H1 (cell line): ENCODE data around the gene SPR. TPM values are rescaled to one million over a fixed set of nuclear protein-coding genes. Genes with fewer than 3 reads are reported as not detected.

Source experiments
- KDM4A ChIP-seq: IDR thresholded peaks from one replicate; pipeline ENCODE4 v1.7.1; 2012; ENCODE audit warnings: low read depth, mild to moderate bottlenecking, moderate library complexity, low read length, inconsistent platforms; ENCODE audit not compliant: severe bottlenecking
- NANOG ChIP-seq: IDR thresholded peaks from 2 replicates; pipeline ENCODE4 v1.6.1; 2011; ENCODE audit warnings: low read length, low read depth, mild to moderate bottlenecking, inconsistent platforms; ENCODE audit not compliant: insufficient read depth, poor library complexity, severe bottlenecking
- SIRT6 ChIP-seq: IDR thresholded peaks from one replicate; pipeline ENCODE4 v1.7.1; 2012; ENCODE audit warnings: low read length, inconsistent platforms
- SUZ12 ChIP-seq: fragments of 200-600 bp; sonication (generic); IDR thresholded peaks from 2 replicates; pipeline ENCODE4 v1.6.1; 2012; ENCODE audit warnings: mild to moderate bottlenecking, inconsistent platforms, low read length, moderate library complexity, mixed read lengths
- TCF12 ChIP-seq: IDR thresholded peaks from 2 replicates; pipeline ENCODE4 v1.6.1; 2011; ENCODE audit warnings: low read depth, mild to moderate bottlenecking, low read length
- TEAD4 ChIP-seq: IDR thresholded peaks from 2 replicates; pipeline ENCODE4 v1.6.1; 2012; ENCODE audit warnings: low read depth, low read length, inconsistent platforms, mixed read lengths
- polyA plus RNA-seq, 7 experiments: library from polyadenylated mRNA; depleted of rRNA in 3 of 7; stranded (reverse) in 5 of 7; unstranded in 2 of 7; fragments of >200 nt in 5 of 7; fragments of 200-250 nt in 2 of 7; gene quantifications; 1 replicate in 5 of 7; 2 replicates in 1 of 7; 4 replicates in 1 of 7; pipeline versions ENCODE4 v1.2.1 to v1.2.3, GENCODE V29; 2011 to 2013; ENCODE audit warnings: missing spikeins in 2 of 7, mixed read lengths in 2 of 7
- total RNA-seq: library from RNA; stranded (reverse); fragmentation: NEBNext Ultra II Directional; extraction: Animal tissue kit (Norgen Biotek cat#: 25700); gene quantifications from 2 replicates; pipeline ENCODE4 v1.2.1, GENCODE V29; 2021
- TF ChIP-seq, protein P1 (sequence below): fragments of 300-600 bp; sonication (generic); IDR thresholded peaks from 2 replicates; pipeline ENCODE4 v1.7.1; 2012; ENCODE audit warnings: low read length, moderate library complexity, mild to moderate bottlenecking, inconsistent platforms; ENCODE audit not compliant: insufficient replicate concordance
- TF ChIP-seq, protein P2 (sequence below): IDR thresholded peaks from 2 replicates; pipeline ENCODE4 v1.6.1; 2011; ENCODE audit warnings: low read depth, mild to moderate bottlenecking, low read length; ENCODE audit not compliant: insufficient read depth
- TF ChIP-seq, protein P3 (sequence below): IDR thresholded peaks from 2 replicates; pipeline ENCODE4 v1.6.1; 2012; ENCODE audit warnings: inconsistent platforms

The SPR gene
- total and polyA plus RNA-seq, 2 of the 8 experiments (the other 6 are each of a cell fraction or from before 2014, with no cell fraction given): 4.5 to 11.5 TPM

DNA sequence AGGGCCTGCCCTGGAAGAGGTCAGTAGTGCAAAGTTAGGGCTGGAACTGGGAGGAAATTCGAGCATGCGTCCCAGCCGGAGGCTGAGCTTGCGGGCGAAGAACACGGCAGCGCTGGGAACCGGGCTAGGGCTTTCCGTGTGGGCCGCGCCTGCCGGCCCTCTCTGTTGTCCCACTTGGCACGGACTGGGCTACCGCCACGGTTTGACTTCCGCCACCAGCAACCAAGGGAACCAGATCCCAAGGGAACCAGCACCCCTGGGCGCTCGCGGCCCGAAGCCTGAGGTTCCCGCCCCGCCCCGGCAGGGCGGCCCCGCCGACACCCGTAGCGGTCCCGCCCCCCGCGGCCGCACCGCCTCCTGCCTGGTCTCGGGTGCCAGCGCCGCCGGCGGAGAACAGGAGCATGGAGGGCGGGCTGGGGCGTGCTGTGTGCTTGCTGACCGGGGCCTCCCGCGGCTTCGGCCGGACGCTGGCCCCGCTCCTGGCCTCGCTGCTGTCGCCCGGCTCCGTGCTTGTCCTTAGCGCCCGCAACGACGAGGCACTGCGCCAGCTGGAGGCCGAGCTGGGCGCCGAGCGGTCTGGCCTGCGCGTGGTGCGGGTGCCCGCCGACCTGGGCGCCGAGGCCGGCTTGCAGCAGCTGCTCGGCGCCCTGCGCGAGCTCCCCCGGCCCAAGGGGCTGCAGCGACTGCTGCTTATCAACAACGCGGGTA is at the start of gene SPR (continued):
- TF ChIP-seq, protein P1, sequence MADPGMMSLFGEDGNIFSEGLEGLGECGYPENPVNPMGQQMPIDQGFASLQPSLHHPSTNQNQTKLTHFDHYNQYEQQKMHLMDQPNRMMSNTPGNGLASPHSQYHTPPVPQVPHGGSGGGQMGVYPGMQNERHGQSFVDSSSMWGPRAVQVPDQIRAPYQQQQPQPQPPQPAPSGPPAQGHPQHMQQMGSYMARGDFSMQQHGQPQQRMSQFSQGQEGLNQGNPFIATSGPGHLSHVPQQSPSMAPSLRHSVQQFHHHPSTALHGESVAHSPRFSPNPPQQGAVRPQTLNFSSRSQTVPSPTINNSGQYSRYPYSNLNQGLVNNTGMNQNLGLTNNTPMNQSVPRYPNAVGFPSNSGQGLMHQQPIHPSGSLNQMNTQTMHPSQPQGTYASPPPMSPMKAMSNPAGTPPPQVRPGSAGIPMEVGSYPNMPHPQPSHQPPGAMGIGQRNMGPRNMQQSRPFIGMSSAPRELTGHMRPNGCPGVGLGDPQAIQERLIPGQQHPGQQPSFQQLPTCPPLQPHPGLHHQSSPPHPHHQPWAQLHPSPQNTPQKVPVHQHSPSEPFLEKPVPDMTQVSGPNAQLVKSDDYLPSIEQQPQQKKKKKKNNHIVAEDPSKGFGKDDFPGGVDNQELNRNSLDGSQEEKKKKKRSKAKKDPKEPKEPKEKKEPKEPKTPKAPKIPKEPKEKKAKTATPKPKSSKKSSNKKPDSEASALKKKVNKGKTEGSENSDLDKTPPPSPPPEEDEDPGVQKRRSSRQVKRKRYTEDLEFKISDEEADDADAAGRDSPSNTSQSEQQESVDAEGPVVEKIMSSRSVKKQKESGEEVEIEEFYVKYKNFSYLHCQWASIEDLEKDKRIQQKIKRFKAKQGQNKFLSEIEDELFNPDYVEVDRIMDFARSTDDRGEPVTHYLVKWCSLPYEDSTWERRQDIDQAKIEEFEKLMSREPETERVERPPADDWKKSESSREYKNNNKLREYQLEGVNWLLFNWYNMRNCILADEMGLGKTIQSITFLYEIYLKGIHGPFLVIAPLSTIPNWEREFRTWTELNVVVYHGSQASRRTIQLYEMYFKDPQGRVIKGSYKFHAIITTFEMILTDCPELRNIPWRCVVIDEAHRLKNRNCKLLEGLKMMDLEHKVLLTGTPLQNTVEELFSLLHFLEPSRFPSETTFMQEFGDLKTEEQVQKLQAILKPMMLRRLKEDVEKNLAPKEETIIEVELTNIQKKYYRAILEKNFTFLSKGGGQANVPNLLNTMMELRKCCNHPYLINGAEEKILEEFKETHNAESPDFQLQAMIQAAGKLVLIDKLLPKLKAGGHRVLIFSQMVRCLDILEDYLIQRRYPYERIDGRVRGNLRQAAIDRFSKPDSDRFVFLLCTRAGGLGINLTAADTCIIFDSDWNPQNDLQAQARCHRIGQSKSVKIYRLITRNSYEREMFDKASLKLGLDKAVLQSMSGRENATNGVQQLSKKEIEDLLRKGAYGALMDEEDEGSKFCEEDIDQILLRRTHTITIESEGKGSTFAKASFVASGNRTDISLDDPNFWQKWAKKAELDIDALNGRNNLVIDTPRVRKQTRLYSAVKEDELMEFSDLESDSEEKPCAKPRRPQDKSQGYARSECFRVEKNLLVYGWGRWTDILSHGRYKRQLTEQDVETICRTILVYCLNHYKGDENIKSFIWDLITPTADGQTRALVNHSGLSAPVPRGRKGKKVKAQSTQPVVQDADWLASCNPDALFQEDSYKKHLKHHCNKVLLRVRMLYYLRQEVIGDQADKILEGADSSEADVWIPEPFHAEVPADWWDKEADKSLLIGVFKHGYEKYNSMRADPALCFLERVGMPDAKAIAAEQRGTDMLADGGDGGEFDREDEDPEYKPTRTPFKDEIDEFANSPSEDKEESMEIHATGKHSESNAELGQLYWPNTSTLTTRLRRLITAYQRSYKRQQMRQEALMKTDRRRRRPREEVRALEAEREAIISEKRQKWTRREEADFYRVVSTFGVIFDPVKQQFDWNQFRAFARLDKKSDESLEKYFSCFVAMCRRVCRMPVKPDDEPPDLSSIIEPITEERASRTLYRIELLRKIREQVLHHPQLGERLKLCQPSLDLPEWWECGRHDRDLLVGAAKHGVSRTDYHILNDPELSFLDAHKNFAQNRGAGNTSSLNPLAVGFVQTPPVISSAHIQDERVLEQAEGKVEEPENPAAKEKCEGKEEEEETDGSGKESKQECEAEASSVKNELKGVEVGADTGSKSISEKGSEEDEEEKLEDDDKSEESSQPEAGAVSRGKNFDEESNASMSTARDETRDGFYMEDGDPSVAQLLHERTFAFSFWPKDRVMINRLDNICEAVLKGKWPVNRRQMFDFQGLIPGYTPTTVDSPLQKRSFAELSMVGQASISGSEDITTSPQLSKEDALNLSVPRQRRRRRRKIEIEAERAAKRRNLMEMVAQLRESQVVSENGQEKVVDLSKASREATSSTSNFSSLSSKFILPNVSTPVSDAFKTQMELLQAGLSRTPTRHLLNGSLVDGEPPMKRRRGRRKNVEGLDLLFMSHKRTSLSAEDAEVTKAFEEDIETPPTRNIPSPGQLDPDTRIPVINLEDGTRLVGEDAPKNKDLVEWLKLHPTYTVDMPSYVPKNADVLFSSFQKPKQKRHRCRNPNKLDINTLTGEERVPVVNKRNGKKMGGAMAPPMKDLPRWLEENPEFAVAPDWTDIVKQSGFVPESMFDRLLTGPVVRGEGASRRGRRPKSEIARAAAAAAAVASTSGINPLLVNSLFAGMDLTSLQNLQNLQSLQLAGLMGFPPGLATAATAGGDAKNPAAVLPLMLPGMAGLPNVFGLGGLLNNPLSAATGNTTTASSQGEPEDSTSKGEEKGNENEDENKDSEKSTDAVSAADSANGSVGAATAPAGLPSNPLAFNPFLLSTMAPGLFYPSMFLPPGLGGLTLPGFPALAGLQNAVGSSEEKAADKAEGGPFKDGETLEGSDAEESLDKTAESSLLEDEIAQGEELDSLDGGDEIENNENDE: no peak
- peak; percentile 43; the same call in 1 of the 2 replicates for TF ChIP-seq SUZ12
- TF ChIP-seq SIRT6: no peak
- no peak for TF ChIP-seq TEAD4
- no peak for TF ChIP-seq TCF12
- TF ChIP-seq, protein P2, sequence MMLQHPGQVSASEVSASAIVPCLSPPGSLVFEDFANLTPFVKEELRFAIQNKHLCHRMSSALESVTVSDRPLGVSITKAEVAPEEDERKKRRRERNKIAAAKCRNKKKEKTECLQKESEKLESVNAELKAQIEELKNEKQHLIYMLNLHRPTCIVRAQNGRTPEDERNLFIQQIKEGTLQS: no peak
- TF ChIP-seq KDM4A: peak; percentile 96
- TF ChIP-seq, protein P3, sequence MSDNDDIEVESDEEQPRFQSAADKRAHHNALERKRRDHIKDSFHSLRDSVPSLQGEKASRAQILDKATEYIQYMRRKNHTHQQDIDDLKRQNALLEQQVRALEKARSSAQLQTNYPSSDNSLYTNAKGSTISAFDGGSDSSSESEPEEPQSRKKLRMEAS: peak; percentile 5
- TF ChIP-seq NANOG: no peak
